ENCODE data around the gene CHCHD3.
A peak's percentile ranks its signal among the peaks of the same experiment; 100 is the strongest.
"Not testable (repeated sequence)": the region's sequence is repeated elsewhere in the genome, so short reads cannot be mapped to it uniquely, and the experiment has no call there.

Gene CHCHD3

DNA sequence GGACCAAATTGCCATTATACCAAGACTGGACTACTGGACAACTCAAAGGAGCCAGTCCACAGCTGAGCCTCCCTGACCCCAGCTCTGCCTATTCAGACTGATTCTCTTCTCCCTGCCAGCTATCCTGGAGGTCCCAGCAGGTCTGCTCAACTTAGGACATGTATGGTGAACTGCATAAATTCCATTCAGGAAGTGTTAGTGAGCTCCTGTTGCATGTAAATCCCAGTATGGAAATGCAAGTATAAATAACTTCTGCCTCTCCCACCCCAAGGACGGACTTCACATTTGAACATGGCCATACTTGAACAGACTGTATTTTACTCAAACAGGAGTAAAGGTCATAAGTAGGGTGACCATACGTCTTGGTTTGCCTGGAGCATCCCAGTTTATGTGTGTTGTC, 128.4 kb downstream of the CHCHD3 start:
- no peak for DNase-seq (ENCODE audit: low spot score)

- DNase-seq (ENCODE audit: low spot score), result no peak
These were observed 131.2 kb downstream of the CHCHD3 start for GRCh38 chr7:132950725-132951124.

DNA sequence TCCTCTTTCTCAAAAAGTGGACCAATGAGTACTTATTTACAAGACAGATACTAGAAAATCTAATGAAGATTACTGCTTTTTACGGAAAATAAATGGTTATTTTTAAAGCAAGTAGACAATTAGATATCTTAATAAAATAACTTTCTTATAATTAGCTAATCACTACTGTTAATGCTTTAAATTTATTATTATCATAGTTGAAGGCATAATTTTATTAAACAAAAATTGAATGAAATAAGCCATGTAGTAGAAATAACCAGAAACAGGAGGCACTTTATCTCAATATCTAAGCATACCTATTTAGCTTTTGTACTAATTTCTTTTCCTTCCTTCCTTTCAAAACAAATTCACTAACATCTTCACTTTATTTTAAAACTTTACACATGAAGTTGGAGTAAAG, 134.9 kb downstream of the CHCHD3 start:
- DNase-seq (ENCODE audit: low spot score), result no peak

- no peak for DNase-seq (ENCODE audit: low spot score)
These were observed 137.1 kb downstream of the CHCHD3 start for GRCh38 chr7:132944774-132945173.

GRCh38 chr7:132943645-132944044, 138.2 kb downstream of the CHCHD3 start:
- DNase-seq (ENCODE audit: low spot score), result no peak

GRCh38 chr7:132942701-132943100, 139.2 kb downstream of the CHCHD3 start:
- no peak for DNase-seq (ENCODE audit: low spot score)

DNA sequence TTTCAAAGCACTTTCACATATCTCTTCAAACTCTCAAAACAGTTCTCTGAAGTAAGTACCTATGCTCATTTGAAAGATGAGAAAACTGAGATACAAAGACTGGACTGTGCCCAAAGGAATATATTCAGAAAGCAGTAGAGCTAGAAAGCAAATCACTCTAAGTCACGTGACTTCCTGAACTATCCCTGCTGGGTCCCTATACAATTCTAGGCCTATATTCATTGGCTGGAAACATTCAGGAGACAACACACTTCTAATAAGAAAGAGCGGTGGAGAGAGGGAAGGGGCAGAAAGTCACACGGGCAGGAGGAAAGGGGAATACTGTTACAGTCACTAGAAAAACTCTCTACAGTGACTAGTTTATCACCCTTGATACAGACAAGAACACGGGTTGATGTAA, 140.0 kb downstream of the CHCHD3 start:
- DNase-seq (ENCODE audit: low spot score), result no peak

GRCh38 chr7:132941428-132941827, 140.5 kb downstream of the CHCHD3 start:
- DNase-seq (ENCODE audit: low spot score), result no peak

DNA sequence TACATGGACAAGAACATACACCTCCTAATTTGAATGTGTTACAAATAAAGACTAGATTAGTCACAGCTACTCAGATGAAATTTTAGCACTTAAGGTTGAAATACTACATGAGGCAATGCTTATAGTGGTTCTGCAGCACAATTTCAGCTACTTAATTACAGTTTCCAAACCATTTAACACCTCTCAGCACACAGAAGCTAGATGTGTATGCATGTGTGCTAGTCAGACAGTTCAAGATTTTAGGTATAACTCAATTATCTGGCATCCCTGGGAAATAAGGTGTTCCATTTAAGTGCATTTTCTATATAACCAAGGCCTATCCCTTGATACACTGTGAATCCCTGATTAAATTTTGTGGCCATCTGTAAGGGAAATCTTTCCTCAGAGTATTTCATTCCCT, 141.8 kb downstream of the CHCHD3 start:
- DNase-seq (ENCODE audit: low spot score), result no peak

- DNase-seq (ENCODE audit: low spot score), result no peak
These were observed 142.4 kb downstream of the CHCHD3 start for GRCh38 chr7:132939495-132939894.

GRCh38 chr7:132937286-132937685, 144.6 kb downstream of the CHCHD3 start:
- DNase-seq (ENCODE audit: low spot score), result no peak

DNA sequence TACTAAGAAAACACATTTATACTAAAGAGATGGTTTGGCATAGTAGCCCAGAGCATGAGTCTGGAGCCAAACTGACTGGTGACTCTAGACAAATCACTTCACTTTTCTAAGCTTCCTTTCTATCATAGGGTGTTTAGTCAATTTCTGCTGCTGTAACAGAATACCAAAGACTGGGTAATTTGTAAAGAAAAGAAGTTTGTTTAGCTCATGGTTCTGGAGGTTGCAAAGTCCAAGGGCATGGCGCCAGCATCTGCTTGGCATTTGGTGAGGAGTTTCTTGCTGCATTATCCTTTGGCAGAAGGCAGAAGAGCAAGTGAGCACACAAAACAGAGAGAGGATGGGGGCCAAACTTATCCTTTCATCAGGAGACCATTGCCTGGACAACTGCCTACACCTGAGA, 146.3 kb downstream of the CHCHD3 start:
- DNase-seq (ENCODE audit: low spot score), result no peak

- no peak for DNase-seq (ENCODE audit: low spot score)
These were observed 147.9 kb downstream of the CHCHD3 start for GRCh38 chr7:132934017-132934416.

- no peak for DNase-seq (ENCODE audit: low spot score)
These were observed 148.8 kb downstream of the CHCHD3 start for GRCh38 chr7:132933072-132933458.

GRCh38 chr7:132932296-132933071, 149.4 kb downstream of the CHCHD3 start:
- DNase-seq (ENCODE audit: low spot score), result peak; percentile 60

DNA sequence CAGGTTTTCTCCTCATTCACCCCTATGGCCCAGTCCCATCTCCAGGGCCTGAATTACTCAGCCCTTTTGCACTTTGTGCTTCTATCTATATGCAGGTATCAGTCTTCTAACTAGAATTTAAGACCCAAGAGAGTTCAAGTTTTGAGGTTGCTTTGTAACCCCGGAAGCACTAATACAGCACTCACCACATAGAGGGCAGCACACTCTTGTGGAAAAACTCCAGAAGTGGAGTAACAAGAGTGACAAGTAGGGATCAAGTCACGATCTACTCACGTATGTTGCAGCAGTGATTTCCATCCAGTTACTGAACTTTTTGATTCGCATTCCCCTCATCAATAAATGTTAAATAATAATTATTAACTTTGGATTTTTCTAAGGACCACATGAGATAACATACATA, 151.0 kb downstream of the CHCHD3 start:
- peak; percentile 42 for DNase-seq (ENCODE audit: low spot score)

- DNase-seq (ENCODE audit: low spot score), result not testable (repeated sequence)
These were observed 151.9 kb downstream of the CHCHD3 start for GRCh38 chr7:132929944-132930343.

GRCh38 chr7:132919771-132920170, 162.1 kb downstream of the CHCHD3 start:
- DNase-seq (ENCODE audit: low spot score), result no peak

DNA sequence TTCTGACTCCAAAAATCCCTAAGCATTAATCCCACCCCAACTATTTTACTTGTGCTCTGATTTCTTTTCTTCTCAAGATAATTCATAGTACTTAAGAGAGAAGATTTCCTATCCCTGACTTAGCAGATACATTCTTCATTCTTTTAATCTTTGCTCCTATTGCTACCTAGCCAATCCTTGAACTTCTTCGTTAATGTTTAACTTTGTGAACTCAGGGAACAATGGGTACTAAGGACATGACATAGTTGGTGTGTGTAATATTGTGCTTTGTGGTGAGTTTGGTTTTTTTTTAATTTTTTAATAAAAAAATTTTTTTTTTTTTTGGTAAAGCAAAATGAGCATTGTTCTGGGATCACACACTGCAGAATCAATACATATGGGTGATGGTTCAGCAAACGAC, 166.2 kb downstream of the CHCHD3 start:
- DNase-seq (ENCODE audit: low spot score), result no peak

DNA sequence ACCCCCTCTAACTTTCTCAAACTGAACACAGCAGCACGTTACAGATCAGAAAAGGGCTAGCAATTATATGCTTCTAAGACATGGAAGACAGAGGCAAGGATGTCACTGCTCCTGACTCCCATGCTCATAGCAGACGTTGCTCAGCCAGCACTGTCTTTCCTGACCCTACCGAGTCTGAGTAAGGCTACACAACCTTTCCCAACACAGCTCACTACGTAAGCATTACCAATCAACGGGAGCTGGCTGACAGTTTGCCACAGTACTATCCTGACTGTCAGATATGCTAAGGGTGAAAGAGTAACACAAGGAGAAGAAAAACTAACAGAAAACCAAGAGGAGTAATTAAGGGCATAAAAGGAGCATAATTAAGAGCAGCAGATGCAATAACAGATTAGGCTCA, 171.2 kb downstream of the CHCHD3 start:
- DNase-seq (ENCODE audit: low spot score), result no peak

DNA sequence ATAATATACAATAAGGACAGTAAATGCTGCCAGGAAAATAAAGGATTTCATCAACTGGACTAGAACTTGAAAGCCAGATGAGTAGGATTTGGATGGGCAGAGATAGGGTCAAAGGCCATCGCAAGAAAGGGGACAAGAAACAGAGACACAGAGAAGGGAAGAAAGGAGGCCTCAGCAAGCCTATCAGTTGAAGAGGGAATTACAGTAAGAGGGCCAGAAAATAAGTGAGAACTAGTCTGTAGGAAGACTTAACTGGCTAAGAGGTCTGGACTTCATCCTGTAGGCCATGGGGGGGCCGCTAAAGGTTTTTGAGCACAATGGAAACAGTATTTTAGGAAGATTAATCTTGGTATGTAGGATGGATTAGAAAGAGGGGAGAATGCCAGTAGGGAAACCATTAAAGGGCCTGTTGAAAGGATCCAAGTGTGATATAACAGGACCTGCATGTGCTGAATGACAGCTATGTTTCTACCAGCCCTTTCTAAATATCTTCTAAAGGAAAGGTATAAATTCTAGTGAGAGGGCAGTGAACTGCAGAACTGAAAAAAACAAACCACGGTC, 174.4 kb downstream of the CHCHD3 start:
- no peak for DNase-seq (ENCODE audit: low spot score)

DNA sequence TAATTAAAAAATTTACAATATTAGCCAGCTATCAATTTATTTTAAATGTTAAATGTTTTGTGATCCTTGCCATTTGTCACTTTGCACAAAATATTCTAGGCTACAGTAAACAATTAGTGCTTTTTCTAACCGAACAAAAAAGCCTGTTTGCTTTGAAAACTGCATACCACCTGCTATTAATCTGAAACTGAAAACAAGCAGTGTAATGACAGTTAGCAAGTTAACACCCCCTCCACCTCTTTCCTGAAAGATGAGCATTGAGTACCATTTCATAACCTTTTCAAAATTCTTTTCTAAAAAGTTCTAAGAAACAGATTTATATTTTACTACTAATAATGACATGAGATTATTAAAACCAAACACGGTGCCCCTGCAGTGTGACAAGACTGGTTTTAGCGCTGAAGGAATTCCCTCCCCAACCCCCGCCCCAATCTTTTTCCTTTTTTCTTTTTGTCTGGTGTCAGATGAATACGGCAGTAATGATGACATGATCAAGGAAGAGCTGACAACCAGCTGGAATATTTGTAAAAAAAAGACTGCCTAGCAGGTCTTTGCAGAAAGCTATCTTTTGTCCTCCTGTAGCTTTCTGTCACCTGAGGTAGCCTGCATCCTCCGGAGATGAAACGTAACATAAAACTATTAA, 175.6 kb downstream of the CHCHD3 start:
- no peak for DNase-seq (ENCODE audit: low spot score)

GRCh38 chr7:132905136-132905535, 176.8 kb downstream of the CHCHD3 start:
- DNase-seq (ENCODE audit: low spot score), result not testable (repeated sequence)

DNA sequence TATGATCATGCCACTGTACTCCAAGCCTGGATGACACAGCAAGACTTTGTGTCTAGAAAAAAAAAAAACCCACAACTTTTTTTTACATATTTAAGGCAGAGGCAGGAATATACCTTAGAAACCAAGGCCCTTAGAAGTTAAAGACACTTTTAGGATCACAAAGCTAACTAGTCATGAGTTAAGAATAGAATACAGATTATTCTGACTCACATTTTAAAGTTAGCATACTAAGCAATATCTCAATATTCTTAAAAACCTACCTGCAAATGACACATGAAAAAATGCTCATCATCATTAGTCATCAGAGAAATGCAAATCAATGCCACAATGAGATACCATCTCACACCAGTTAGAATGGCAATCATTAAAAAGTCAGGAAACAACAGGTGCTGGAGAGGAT, 177.7 kb downstream of the CHCHD3 start:
- no peak for DNase-seq (ENCODE audit: low spot score)
